C1 segment of cervical spinal cord (tissue), 14 donors: Measurements from ENCODE around the gene DNAAF5.
A peak's percentile ranks its signal among the peaks of the same experiment; 100 is the strongest.

ENCODE experiments used
- DNase-seq, 14 donors: peaks; one replicate each; lab custom pipeline; 2025; lab: John Stamatoyannopoulos, UW

The DNAAF5 gene

GRCh38 chr7:726084-726853 lies at the start of gene DNAAF5:
Gene DNAAF5, plus strand, starts transcription at chr7:726699. Its CDS starts 22 bp downstream, at chr7:726721.
- DNase-seq, result peak in 13 of 14 donors; percentile 27 to 86 (median 75)

- DNase-seq, result no peak
Observed at GRCh38 chr7:676972-677385, 49.5 kb upstream of the DNAAF5 start.

- no peak for DNase-seq
Observed at GRCh38 chr7:680411-681127, 45.9 kb upstream of the DNAAF5 start.

GRCh38 chr7:681551-682307 lies 44.8 kb upstream of the DNAAF5 start:
- DNase-seq, result no peak

GRCh38 chr7:682810-683209 lies 43.7 kb upstream of the DNAAF5 start:
- no peak for DNase-seq

GRCh38 chr7:683526-684205 lies 42.8 kb upstream of the DNAAF5 start:
- DNase-seq, result no peak

GRCh38 chr7:684416-684815 lies 42.1 kb upstream of the DNAAF5 start:
- no peak for DNase-seq

- no peak for DNase-seq
Observed at GRCh38 chr7:685540-685939, 41.0 kb upstream of the DNAAF5 start.

- no peak for DNase-seq
Observed at GRCh38 chr7:690478-691360, 35.8 kb upstream of the DNAAF5 start.

- DNase-seq, result no peak
Observed at GRCh38 chr7:691361-692045, 35.0 kb upstream of the DNAAF5 start.

- DNase-seq, result no peak
Observed at GRCh38 chr7:693280-693679, 33.2 kb upstream of the DNAAF5 start.

GRCh38 chr7:696426-696811 lies 30.1 kb upstream of the DNAAF5 start:
- no peak for DNase-seq

- DNase-seq, result no peak
Observed at GRCh38 chr7:696812-697551, 29.5 kb upstream of the DNAAF5 start.

GRCh38 chr7:698515-699475 lies 27.7 kb upstream of the DNAAF5 start:
- no peak for DNase-seq

- DNase-seq, result no peak
Observed at GRCh38 chr7:699476-700170, 26.9 kb upstream of the DNAAF5 start.

- no peak for DNase-seq
Observed at GRCh38 chr7:701086-701671, 25.3 kb upstream of the DNAAF5 start.

GRCh38 chr7:703049-703448 lies 23.4 kb upstream of the DNAAF5 start:
- DNase-seq, result no peak
